HepG2 (cell line): ENCODE results near the gene CAMK2N2. TPM values are rescaled to one million over a fixed set of nuclear protein-coding genes. Genes with fewer than 3 reads are reported as not detected.

Experiments used
- ATAC-seq: fragments of 200-7000 bp; cut with Tn5 transposase; 3 replicates; pipeline ENCODE4 v1.9.1; 2020; ENCODE audit warnings: mild to moderate bottlenecking, moderate library complexity
- BruUV-seq: library from RNA; stranded (reverse); fragments of 400-500 nt; replicated peaks from 2 replicates; lab custom pipeline; 2021; lab: Mats Ljungman, UMichigan
- CTCF ChIA-PET: fragments of 300-600 bp; formaldehyde crosslinking; extraction: SDS; loops from one replicate; lab custom pipeline; 2021; ENCODE audit warnings: low total read pairs, inconsistent platforms, low intra/inter-chr PET ratio; lab: Yijun Ruan, JAX
- POLR2A ChIA-PET: fragments of 350-600 bp; sonication (Branson Sonifier 250); formaldehyde crosslinking; loops from one replicate; lab custom pipeline; 2020; ENCODE audit warnings: antibody characterized with exemption, inconsistent platforms; lab: Yijun Ruan, JAX
- DNase-seq: peaks from one replicate; pipeline ENCODE4 v3.0.0-alpha.2; 2015; ENCODE audit warnings: low spot score
- FAIRE-seq: peaks from 3 replicates; lab custom pipeline; 2011; peaks lifted over from hg19 to GRCh38; lab: Jason Lieb, UNC
- H2AFZ ChIP-seq: one replicate; pipeline ENCODE4 v1.6.1; 2011; ENCODE audit warnings: low read length, inconsistent platforms
- H3K27ac ChIP-seq: fragments of 300-600 bp; 3 replicates; pipeline ENCODE4 v1.8.0; 2011; ENCODE audit warnings: mixed run types, mild to moderate bottlenecking, mixed read lengths, low read length, inconsistent platforms; ENCODE audit not compliant: insufficient read depth; ENCODE audit errors: extremely low read length
- H3K27me3 ChIP-seq, 2 experiments: fragments of 200-600 bp in 1 of 2; 2 replicates in 1 of 2; 3 replicates in 1 of 2; pipeline versions ENCODE4 v1.6.0 to v1.8.0; 2011; ENCODE audit warnings: low read length in 2 of 2, mild to moderate bottlenecking in 2 of 2, moderate library complexity in 2 of 2, inconsistent platforms in 1 of 2; ENCODE audit not compliant: insufficient read depth in 2 of 2, control insufficient read depth in 1 of 2
- H3K36me3 ChIP-seq, 2 experiments: fragments of 200-600 bp in 1 of 2; replicated peaks in 1 of 2; 2 replicates in 1 of 2; 3 replicates in 1 of 2; pipeline versions ENCODE4 v1.5.1 to v1.8.0; 2011; ENCODE audit warnings: low read length in 2 of 2, inconsistent platforms in 1 of 2; ENCODE audit not compliant: insufficient read depth in 2 of 2, control insufficient read depth in 1 of 2
- H3K4me1 ChIP-seq: 2 replicates; pipeline ENCODE4 v1.5.1; 2012; ENCODE audit warnings: low read length, inconsistent platforms; ENCODE audit not compliant: insufficient read depth
- H3K4me2 ChIP-seq: 2 replicates; pipeline ENCODE4 v1.6.0; 2011; ENCODE audit warnings: low read depth, low read length, inconsistent platforms
- H3K4me3 ChIP-seq, 3 experiments: fragments of 200-600 bp in 1 of 3; sonication (generic), shearing (Covaris generic) in 1 of 3; replicated peaks in 1 of 3; 2 replicates each; pipeline ENCODE4 v1.5.1; 2011 to 2016; ENCODE audit warnings: low read length in 3 of 3, inconsistent platforms in 2 of 3, low read depth in 2 of 3, mild to moderate bottlenecking in 2 of 3, control low read depth in 1 of 3, mixed read lengths in 1 of 3; ENCODE audit not compliant: insufficient read depth in 1 of 3
- H3K79me2 ChIP-seq: one replicate; pipeline ENCODE4 v1.6.1; 2011; ENCODE audit warnings: low read length, inconsistent platforms; ENCODE audit not compliant: insufficient read depth
- H3K9ac ChIP-seq: 2 replicates; pipeline ENCODE4 v1.6.0; 2011; ENCODE audit warnings: mild to moderate bottlenecking, low read depth, low read length, inconsistent platforms; ENCODE audit not compliant: insufficient read depth
- H3K9me3 ChIP-seq: 2 replicates; pipeline ENCODE4 v1.5.1; 2012; ENCODE audit warnings: mild to moderate bottlenecking, low read length
- H4K20me1 ChIP-seq: 2 replicates; pipeline ENCODE4 v1.6.0; 2011; ENCODE audit warnings: inconsistent platforms, mild to moderate bottlenecking, low read length, moderate library complexity; ENCODE audit not compliant: insufficient read depth
- KAT8 ChIP-seq: IDR thresholded peaks from 2 replicates; pipeline ENCODE4 v1.6.1; 2016; ENCODE audit warnings: missing genetic modification reagents, missing compliant biosample characterization
- MTF2 ChIP-seq: sonication (generic); formaldehyde crosslinking; IDR thresholded peaks from 2 replicates; pipeline ENCODE4 v1.5.0; 2020; ENCODE audit warnings: missing genetic modification reagents, borderline replicate concordance
- NAIF1 ChIP-seq: sonication (generic); formaldehyde crosslinking; IDR thresholded peaks from 2 replicates; pipeline ENCODE4 v1.5.0; 2020; ENCODE audit warnings: mild to moderate bottlenecking, missing genetic modification reagents, borderline replicate concordance
- SUZ12 ChIP-seq: fragments of 150-350 bp; IDR thresholded peaks from 2 replicates; pipeline ENCODE4 v1.6.1; 2014; ENCODE audit warnings: low read depth, low read length
- TFDP1 ChIP-seq: IDR thresholded peaks from 2 replicates; pipeline ENCODE4 v1.6.1; 2016; ENCODE audit warnings: missing compliant biosample characterization, missing genetic modification reagents, borderline replicate concordance
- ZBTB39 ChIP-seq: sonication (generic); formaldehyde crosslinking; IDR thresholded peaks from 2 replicates; pipeline ENCODE4 v1.5.0; 2020; ENCODE audit warnings: missing genetic modification reagents
- ZFP36L1 ChIP-seq: sonication (generic); formaldehyde crosslinking; IDR thresholded peaks from 2 replicates; pipeline ENCODE4 v1.8.0; 2022; ENCODE audit warnings: mild to moderate bottlenecking, missing genetic modification reagents, moderate library complexity
- ZNF225 ChIP-seq: sonication (generic); formaldehyde crosslinking; IDR thresholded peaks from 2 replicates; pipeline ENCODE4 v1.4.0; 2020; ENCODE audit warnings: mild to moderate bottlenecking, missing genetic modification reagents
- ZNF24 ChIP-seq: fragments of 450-650 bp; IDR thresholded peaks from 2 replicates; pipeline ENCODE4 v1.6.1; 2017; ENCODE audit warnings: antibody characterized with exemption, mild to moderate bottlenecking
- ZNF772 ChIP-seq: sonication (generic); formaldehyde crosslinking; IDR thresholded peaks from 2 replicates; pipeline ENCODE4 v1.5.0; 2020; ENCODE audit warnings: mild to moderate bottlenecking, missing genetic modification reagents
- WGBS: methylation state at CpG from one replicate; pipeline ENCODE4 v1.1.6; 2017; ENCODE audit warnings: low lambda C conversion rate; 5-methylcytosine and 5-hydroxymethylcytosine counted together
- in situ Hi-C: cut with HindIII; loops from 2 replicates; pipeline ENCODE4 v1.10.0; 2017; ENCODE audit warnings: low pct_unique_long_range_greater_than_20kb; ENCODE audit not compliant: extremely low pct_ligation_motif_present
- intact Hi-C: fragments of 100-400 bp; cut with micrococcal nuclease; formaldehyde crosslinking; loops from one replicate; pipeline ENCODE4 v1.10.0; 2022; ENCODE audit not compliant: unreplicated experiment
- polyA plus RNA-seq, 8 experiments: library from polyadenylated mRNA; depleted of rRNA in 3 of 8; stranded (reverse) in 7 of 8; unstranded in 1 of 8; fragments of >200 nt; fragmentation: Illumina TruSeq in 4 of 8; extraction: Trizol in 4 of 8; gene quantifications; 2 replicates each; pipeline versions ENCODE4 v1.2.1 to v1.2.3, GENCODE V29; 2011 to 2016; ENCODE audit warnings: low read depth in 4 of 8, missing spikeins in 1 of 8, mixed read lengths in 1 of 8; ENCODE audit not compliant: insufficient read depth in 1 of 8
- total RNA-seq, 5 experiments: library from RNA; depleted of rRNA; stranded (reverse); fragments of >200 nt; fragmentation: Illumina TruSeq; extraction: Trizol; gene quantifications; 2 replicates each; pipeline ENCODE4 v1.2.3, GENCODE V29; 2016; ENCODE audit warnings: low read depth in 1 of 5

CAMK2N2 gene
- total and polyA plus RNA-seq, 2 of the 13 experiments (the other 11 are each of a cell fraction or from before 2014, with no cell fraction given), result 0.12 to 0.27 TPM

- no peak; the same call in 1 of the 2 replicates for TF ChIP-seq ZNF772 (CRISPR knock-in tag)
- peak; percentile 52; the same call in 1 of the 2 replicates for TF ChIP-seq NAIF1 (CRISPR knock-in tag)
- TF ChIP-seq MTF2, result no peak
- no peak; the same call in 1 of the 2 replicates for TF ChIP-seq ZFP36L1 (CRISPR knock-in tag)
- peak; percentile 60 for TF ChIP-seq SUZ12
- peak; percentile 79 for TF ChIP-seq KAT8 (CRISPR knock-in tag)
- TF ChIP-seq ZBTB39, result no peak
- peak; percentile 70; the same call in 1 of the 2 replicates for TF ChIP-seq TFDP1 (CRISPR knock-in tag)
Measured at GRCh38 chr3:184298759-184299487, 37.6 kb upstream of the CAMK2N2 start, which contains the start of gene PSMD2 (continued).

GRCh38 chr3:184296616-184297015, 35.3 kb upstream of the CAMK2N2 start:
- no peak for ATAC-seq
- 18% methylated on average over 7 of the region's 7 CpGs for WGBS
- no peak overlapping the region for H3K9ac ChIP-seq

More at GRCh38 chr3:184296616-184297015, 35.3 kb upstream of the CAMK2N2 start:
- no TSS peak for BruUV-seq
- H3K4me1 ChIP-seq, result peaks cover 63% of the 10 kb centered on the region
- FAIRE-seq (no peak), DNase-seq (no peak)
- H3K27ac ChIP-seq, result no peak overlapping the region
- H3K36me3 ChIP-seq, result peaks cover 2 to 11% of the 10 kb centered on the region in 2 experiments; a peak in 4 of 5 replicates
- H4K20me1 ChIP-seq, result no peaks in the 10 kb centered on the region
- no peak overlapping the region for H2AFZ ChIP-seq
- H3K4me3 ChIP-seq, result no peak overlapping the region
- no peak overlapping the region for H3K4me2 ChIP-seq
- ChIA-PET POLR2A (no interaction called here), CTCF (no interaction called here)
- no peaks in the 10 kb centered on the region for H3K9me3 ChIP-seq
- peaks cover 0 to 2% of the 10 kb centered on the region in 2 experiments; a peak in 1 of 5 replicates for H3K27me3 ChIP-seq
- intact Hi-C loops, result no loop called here
- in situ Hi-C loops, result no loop called here
- TF ChIP-seq ZNF225 (CRISPR knock-in tag) (no peak), ZNF24 (peak; percentile 61; the same call in 1 of the 2 replicates)
- TF ChIP-seq, all 625 proteins: peak for 1
- H3K79me2 ChIP-seq, result peaks cover 22% of the 10 kb centered on the region
